H7 (cell line): ENCODE data around the gene NECAB3. TPM values are rescaled to one million over a fixed set of nuclear protein-coding genes. Genes with fewer than 3 reads are reported as not detected.

Experiments
- DNase-seq: peaks from one replicate; pipeline ENCODE4 v3.0.0; 2012
- H3K27me3 ChIP-seq: 2 replicates; pipeline ENCODE4 v1.6.0; 2011; ENCODE audit warnings: mild to moderate bottlenecking, low read length; ENCODE audit not compliant: control insufficient read depth, insufficient read depth
- H3K36me3 ChIP-seq: replicated peaks from 2 replicates; pipeline ENCODE4 v1.5.1; 2011; ENCODE audit warnings: low read length; ENCODE audit not compliant: control insufficient read depth, insufficient read depth
- H3K4me3 ChIP-seq: 2 replicates; pipeline ENCODE4 v1.5.1; 2011; ENCODE audit warnings: low read depth, mild to moderate bottlenecking, control low read depth, low read length, moderate library complexity; ENCODE audit not compliant: insufficient read depth
- total RNA-seq: library from RNA; depleted of rRNA; stranded (reverse); fragments of >200 nt; shearing (Covaris generic); gene quantifications from 2 replicates; pipeline ENCODE4 v1.2.3, GENCODE V29; 2014; rRNA removed

NECAB3 gene
- total RNA-seq, 1 experiment from 2014 or later: 56.7 TPM

- DNase-seq: no peak
- peaks cover 20% of the 10 kb centered on the region for H3K36me3 ChIP-seq
- H3K4me3 ChIP-seq: no peak overlapping the region
- H3K27me3 ChIP-seq: no peaks in the 10 kb centered on the region
Measured at GRCh38 chr20:33626190-33626589, 48.0 kb downstream of the NECAB3 start.

GRCh38 chr20:33624399-33624798 is 49.8 kb downstream of the NECAB3 start:
- Histone ChIP-seq H3K27me3 (no peaks in the 10 kb centered on the region), H3K36me3 (peaks cover 14% of the 10 kb centered on the region), H3K4me3 (no peak overlapping the region)
- no peak for DNase-seq

- Histone ChIP-seq H3K4me3 (no peak overlapping the region), H3K27me3 (no peaks in the 10 kb centered on the region), H3K36me3 (peaks cover 12% of the 10 kb centered on the region)
- DNase-seq: no peak
Measured at GRCh38 chr20:33622705-33623365, 51.4 kb downstream of the NECAB3 start.

GRCh38 chr20:33621717-33622400 is 52.4 kb downstream of the NECAB3 start:
- no peak overlapping the region for H3K4me3 ChIP-seq
- no peaks in the 10 kb centered on the region for H3K27me3 ChIP-seq
- peaks cover 11% of the 10 kb centered on the region for H3K36me3 ChIP-seq
- no peak for DNase-seq

- no peak for DNase-seq
- H3K4me3 ChIP-seq: no peak overlapping the region
- no peaks in the 10 kb centered on the region for H3K27me3 ChIP-seq
- peaks cover 2% of the 10 kb centered on the region for H3K36me3 ChIP-seq
Measured at GRCh38 chr20:33612001-33612400, 62.2 kb downstream of the NECAB3 start.

GRCh38 chr20:33611106-33611505 is 63.1 kb downstream of the NECAB3 start:
- Histone ChIP-seq H3K27me3 (no peaks in the 10 kb centered on the region), H3K36me3 (peaks cover 2% of the 10 kb centered on the region), H3K4me3 (no peak overlapping the region)
- no peak for DNase-seq

GRCh38 chr20:33609504-33609903 is 64.7 kb downstream of the NECAB3 start:
- H3K4me3 ChIP-seq: no peak overlapping the region
- DNase-seq: no peak
- peaks cover 2% of the 10 kb centered on the region for H3K36me3 ChIP-seq
- H3K27me3 ChIP-seq: no peaks in the 10 kb centered on the region

Other genes starting within 250 kb of the NECAB3 start
- 3.8 and 6.0 TPM in 2 replicates for gene SNTA1, start 230.7 kb downstream of the NECAB3 start, total RNA-seq
- 7.5 and 17.4 TPM in 2 replicates for gene CBFA2T2, start 184.3 kb downstream of the NECAB3 start, total RNA-seq
- 0.11 TPM in 1 of 2 replicates, not detected in the other for gene C20orf144, start 12.1 kb downstream of the NECAB3 start, total RNA-seq
- 1.3 and 1.4 TPM in 2 replicates for gene ACTL10, start 7.5 kb downstream of the NECAB3 start, total RNA-seq
- 51.8 and 57.8 TPM in 2 replicates for gene E2F1, start 12.0 kb upstream of the NECAB3 start, total RNA-seq
- gene PXMP4, start 45.9 kb upstream of the NECAB3 start, total RNA-seq: under 0.01 TPM in 1 of 2 replicates, not detected in the other
- gene ZNF341, start 57.6 kb upstream of the NECAB3 start, total RNA-seq: 6.7 and 7.0 TPM in 2 replicates
- 31.8 and 33.6 TPM in 2 replicates for gene CHMP4B, start 136.9 kb upstream of the NECAB3 start, total RNA-seq